Fibroblast of lung (primary cell): ENCODE measurements around the gene RPL10A. TPM values are rescaled to one million over a fixed set of nuclear protein-coding genes. Genes with fewer than 3 reads are reported as not detected.

Source experiments
- DNase-seq, 2 donors: peaks; one replicate each; pipeline versions ENCODE4 v3.0.0 to v3.0.0-alpha.2; 2010; ENCODE audit warnings: low read depth in 2 of 2
- H2AFZ ChIP-seq: 2 replicates; pipeline ENCODE4 v1.5.1; 2012; ENCODE audit warnings: low read length, control low read depth, inconsistent platforms
- H3K27ac ChIP-seq: 2 replicates; pipeline ENCODE4 v1.5.1; 2011; ENCODE audit warnings: low read length, control low read depth; ENCODE audit not compliant: insufficient read depth
- H3K27me3 ChIP-seq: 2 replicates; pipeline ENCODE4 v1.5.1; 2011; ENCODE audit warnings: mild to moderate bottlenecking, low read length; ENCODE audit not compliant: control insufficient read depth, insufficient read depth
- H3K36me3 ChIP-seq: 2 replicates; pipeline ENCODE4 v1.5.1; 2011; ENCODE audit warnings: low read length; ENCODE audit not compliant: control insufficient read depth, insufficient read depth
- H3K4me1 ChIP-seq: 2 replicates; pipeline ENCODE4 v1.5.1; 2011; ENCODE audit warnings: low read length; ENCODE audit not compliant: control insufficient read depth, insufficient read depth; ENCODE audit errors: extremely low read depth
- H3K4me2 ChIP-seq: 2 replicates; pipeline ENCODE4 v1.5.1; 2011; ENCODE audit warnings: low read length, control low read depth; ENCODE audit not compliant: insufficient read depth; ENCODE audit errors: extremely low read depth
- H3K4me3 ChIP-seq, 4 experiments: fragments of 200-600 bp in 1 of 4; sonication (generic) in 1 of 4; replicated peaks in 1 of 4; 2 replicates each; pipeline ENCODE4 v1.5.1; 2011 to 2016; ENCODE audit warnings: low read length in 4 of 4, low read depth in 3 of 4, mild to moderate bottlenecking in 3 of 4, control low read depth in 2 of 4, inconsistent platforms in 1 of 4, mixed read lengths in 1 of 4; ENCODE audit not compliant: insufficient read depth in 1 of 4; ENCODE audit errors: control extremely low read depth in 1 of 4
- H3K79me2 ChIP-seq: 2 replicates; pipeline ENCODE4 v1.5.1; 2012; ENCODE audit warnings: mild to moderate bottlenecking, low read length, inconsistent platforms; ENCODE audit not compliant: control insufficient read depth, insufficient read depth
- H3K9ac ChIP-seq: 2 replicates; pipeline ENCODE4 v1.5.1; 2011; ENCODE audit warnings: mild to moderate bottlenecking, low read length, control low read depth; ENCODE audit not compliant: insufficient read depth
- H3K9me3 ChIP-seq: 2 replicates; pipeline ENCODE4 v1.5.1; 2012; ENCODE audit warnings: low read depth, low read length; ENCODE audit not compliant: control insufficient read depth, insufficient read depth
- H4K20me1 ChIP-seq: 2 replicates; pipeline ENCODE4 v1.5.1; 2011; ENCODE audit warnings: low read length; ENCODE audit not compliant: control insufficient read depth, insufficient read depth; ENCODE audit errors: extremely low read depth
- CTCF ChIP-seq, 2 donors: IDR thresholded peaks in 1 of 2; conservative IDR thresholded peaks in 1 of 2; 1 replicate in 1 of 2; 2 replicates in 1 of 2; pipeline ENCODE4 v1.5.1; 2011 to 2012; ENCODE audit warnings: low read length in 2 of 2, control low read depth in 1 of 2, inconsistent platforms in 1 of 2, low read depth in 1 of 2, mild to moderate bottlenecking in 1 of 2
- EZH2 ChIP-seq: IDR thresholded peaks from 2 replicates; pipeline ENCODE4 v1.5.1; 2012; ENCODE audit warnings: low read length, control low read depth, mild to moderate bottlenecking; ENCODE audit errors: missing control alignments
- polyA minus RNA-seq: library from RNA; depleted of rRNA, polyadenylated mRNA; stranded (reverse); fragments of >200 nt; gene quantifications from 2 replicates; pipeline ENCODE4 v1.2.3, GENCODE V29; 2011; ENCODE audit warnings: low replicate concordance
- polyA plus RNA-seq, 2 donors: library from polyadenylated mRNA; depleted of rRNA in 1 of 2; stranded (reverse) in 1 of 2; unstranded in 1 of 2; fragments of >200 nt; gene quantifications; 2 replicates each; pipeline ENCODE4 v1.2.1, GENCODE V29; 2011 to 2012; ENCODE audit warnings: missing spikeins in 1 of 2
- total RNA-seq: library from RNA; depleted of rRNA; stranded (reverse); fragments of >200 nt; gene quantifications from 2 replicates; pipeline ENCODE4 v1.2.1, GENCODE V29; 2014

RPL10A gene
- total RNA-seq (1,754 and 2,463 TPM in 2 replicates), polyA plus RNA-seq (1,911 and 1,987 TPM in 2 replicates), polyA minus RNA-seq (961 and 1,095 TPM in 2 replicates)
- polyA plus RNA-seq (2012): 1,928 and 1,990 TPM in 2 replicates

- TF ChIP-seq EZH2 (no peak), CTCF (conservative IDR thresholded peaks at IDR 0.05 in 1 of 2, IDR thresholded peaks at IDR 0.05 in 1 of 2; ENCODE audit: low read depth in 1 of 2, low read length in 2 of 2) (peak; percentile 91 to 93)
- peaks cover 9% of the 10 kb centered on the region for H4K20me1 ChIP-seq
- H3K9me3 ChIP-seq: no peaks in the 10 kb centered on the region
- H3K27me3 ChIP-seq: no peaks in the 10 kb centered on the region
- peaks cover 28% of the 10 kb centered on the region for H3K79me2 ChIP-seq
- H3K27ac ChIP-seq: peak within 1 kb of the TSS; percentile 94
- peak within 1 kb of the TSS; percentile 92 for H3K4me2 ChIP-seq
- DNase-seq: peak; percentile 89 to 98
- H2AFZ ChIP-seq: peak within 1 kb of the TSS; percentile 91
- H3K36me3 ChIP-seq: peaks cover 26% of the 10 kb centered on the region
- H3K9ac ChIP-seq: peak within 1 kb of the TSS; percentile 95
- peak within 1 kb of the TSS; percentile 77 to 97 (median 95) for H3K4me3 ChIP-seq
- peaks cover 13% of the 10 kb centered on the region for H3K4me1 ChIP-seq
Measured at GRCh38 chr6:35468181-35468979, at the start of gene RPL10A. TSS of gene RPL10A (plus strand) at chr6:35468401. CDS start at chr6:35468435, 34 bp downstream.

- Histone ChIP-seq H3K36me3 (peaks cover 18% of the 10 kb centered on the region), H3K4me3 (no peak overlapping the region), H3K4me2 (peak overlapping the region; percentile 23), H3K27me3 (no peaks in the 10 kb centered on the region), H3K27ac (peak overlapping the region; percentile 66), H4K20me1 (no peaks in the 10 kb centered on the region), H3K9ac (no peak overlapping the region), H3K79me2 (no peaks in the 10 kb centered on the region), H3K9me3 (no peaks in the 10 kb centered on the region), H3K4me1 (peaks cover 25% of the 10 kb centered on the region), H2AFZ (no peak overlapping the region)
- peak; percentile 30 to 91 for DNase-seq
- peak; percentile 31 to 64 for TF ChIP-seq CTCF (conservative IDR thresholded peaks at IDR 0.05 in 1 of 2, IDR thresholded peaks at IDR 0.05 in 1 of 2; ENCODE audit: low read depth in 1 of 2, low read length in 2 of 2)
- TF ChIP-seq EZH2: no peak
Measured at GRCh38 chr6:35419417-35419816, 48.8 kb upstream of the RPL10A start.

GRCh38 chr6:35419961-35420360 lies 48.2 kb upstream of the RPL10A start:
- H2AFZ ChIP-seq: no peak overlapping the region
- H3K4me3 ChIP-seq: no peak overlapping the region
- no peaks in the 10 kb centered on the region for H4K20me1 ChIP-seq
- H3K4me2 ChIP-seq: no peak overlapping the region
- H3K4me1 ChIP-seq: peaks cover 23% of the 10 kb centered on the region
- H3K27me3 ChIP-seq: no peaks in the 10 kb centered on the region
- no peaks in the 10 kb centered on the region for H3K79me2 ChIP-seq
- peak overlapping the region; percentile 66 for H3K27ac ChIP-seq
- H3K36me3 ChIP-seq: peaks cover 21% of the 10 kb centered on the region
- DNase-seq: no peak
- H3K9ac ChIP-seq: no peak overlapping the region
- TF ChIP-seq CTCF (conservative IDR thresholded peaks at IDR 0.05 in 1 of 2, IDR thresholded peaks at IDR 0.05 in 1 of 2; ENCODE audit: low read depth in 1 of 2, low read length in 2 of 2) (no peak), EZH2 (no peak)
- no peaks in the 10 kb centered on the region for H3K9me3 ChIP-seq
